Smooth muscle cell of the pulmonary artery (primary cell): Measurements from ENCODE around the gene RREB1. TPM values are rescaled to one million over a fixed set of nuclear protein-coding genes. Genes with fewer than 3 reads are reported as not detected.

Experiments used
- total RNA-seq: library from RNA; depleted of rRNA; stranded (reverse); fragments of >200 nt; gene quantifications from 2 replicates; pipeline ENCODE4 v1.2.3, GENCODE V29; 2014

The RREB1 gene, protein sequence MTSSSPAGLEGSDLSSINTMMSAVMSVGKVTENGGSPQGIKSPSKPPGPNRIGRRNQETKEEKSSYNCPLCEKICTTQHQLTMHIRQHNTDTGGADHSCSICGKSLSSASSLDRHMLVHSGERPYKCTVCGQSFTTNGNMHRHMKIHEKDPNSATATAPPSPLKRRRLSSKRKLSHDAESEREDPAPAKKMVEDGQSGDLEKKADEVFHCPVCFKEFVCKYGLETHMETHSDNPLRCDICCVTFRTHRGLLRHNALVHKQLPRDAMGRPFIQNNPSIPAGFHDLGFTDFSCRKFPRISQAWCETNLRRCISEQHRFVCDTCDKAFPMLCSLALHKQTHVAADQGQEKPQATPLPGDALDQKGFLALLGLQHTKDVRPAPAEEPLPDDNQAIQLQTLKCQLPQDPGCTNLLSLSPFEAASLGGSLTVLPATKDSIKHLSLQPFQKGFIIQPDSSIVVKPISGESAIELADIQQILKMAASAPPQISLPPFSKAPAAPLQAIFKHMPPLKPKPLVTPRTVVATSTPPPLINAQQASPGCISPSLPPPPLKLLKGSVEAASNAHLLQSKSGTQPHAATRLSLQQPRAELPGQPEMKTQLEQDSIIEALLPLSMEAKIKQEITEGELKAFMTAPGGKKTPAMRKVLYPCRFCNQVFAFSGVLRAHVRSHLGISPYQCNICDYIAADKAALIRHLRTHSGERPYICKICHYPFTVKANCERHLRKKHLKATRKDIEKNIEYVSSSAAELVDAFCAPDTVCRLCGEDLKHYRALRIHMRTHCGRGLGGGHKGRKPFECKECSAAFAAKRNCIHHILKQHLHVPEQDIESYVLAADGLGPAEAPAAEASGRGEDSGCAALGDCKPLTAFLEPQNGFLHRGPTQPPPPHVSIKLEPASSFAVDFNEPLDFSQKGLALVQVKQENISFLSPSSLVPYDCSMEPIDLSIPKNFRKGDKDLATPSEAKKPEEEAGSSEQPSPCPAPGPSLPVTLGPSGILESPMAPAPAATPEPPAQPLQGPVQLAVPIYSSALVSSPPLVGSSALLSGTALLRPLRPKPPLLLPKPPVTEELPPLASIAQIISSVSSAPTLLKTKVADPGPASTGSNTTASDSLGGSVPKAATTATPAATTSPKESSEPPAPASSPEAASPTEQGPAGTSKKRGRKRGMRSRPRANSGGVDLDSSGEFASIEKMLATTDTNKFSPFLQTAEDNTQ (N-terminal part only)
- 16.6 and 20.6 TPM in 2 replicates for total RNA-seq

DNA sequence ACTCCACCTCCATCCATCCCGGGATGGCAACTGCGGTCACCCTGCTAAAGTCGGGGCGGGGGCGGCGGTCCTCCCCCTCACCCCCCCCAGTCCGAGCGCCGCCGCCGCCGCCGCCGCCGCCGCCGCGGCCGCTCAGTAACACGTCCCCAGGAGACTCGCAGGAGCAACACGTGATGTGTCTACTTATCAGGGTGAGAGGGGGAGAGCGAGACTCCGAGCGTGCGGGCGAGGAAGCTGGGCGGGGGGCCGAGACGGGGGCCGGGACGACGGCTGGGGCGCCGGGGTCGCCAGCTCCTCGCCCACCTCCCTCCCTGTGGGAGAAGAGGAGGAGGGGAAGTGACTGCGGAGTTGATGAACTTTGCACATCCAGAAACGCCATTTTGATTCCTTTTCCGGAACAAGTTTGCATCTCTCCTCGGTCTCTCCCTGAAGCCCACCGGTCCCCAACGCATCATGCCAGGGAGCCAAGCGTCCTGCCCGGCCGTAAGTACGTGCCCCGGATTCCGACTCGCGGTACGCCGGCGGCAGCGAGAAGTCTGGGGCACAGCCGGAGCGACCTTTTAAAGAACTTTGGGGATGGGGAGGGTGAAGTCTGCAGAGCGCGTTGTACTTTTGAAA is at the start of gene RREB1:
Gene RREB1 (plus strand): TSS at position 384 of the 618 bp plus-strand sequence. CDS start 73,951 bp downstream, outside the sequence.

Other genes starting within 250 kb of the RREB1 start
- gene SSR1, start 205.2 kb downstream of the RREB1 start, total RNA-seq, result 105 and 163 TPM in 2 replicates